Upper lobe of left lung (tissue), 6 donors: ENCODE results near the gene CEACAM20. TPM values are rescaled to one million over a fixed set of nuclear protein-coding genes. Genes with fewer than 3 reads are reported as not detected.
A peak's percentile ranks its signal among the peaks of the same experiment; 100 is the strongest.

Source experiments
- ATAC-seq, 2 donors: fragments of 200-7000 bp; cut with Tn5 transposase; one replicate each; pipeline ENCODE4 v1.9.1; 2022; ENCODE audit warnings: mild to moderate bottlenecking in 2 of 2, moderate library complexity in 2 of 2; ENCODE audit not compliant: low FRiP score in 2 of 2
- DNase-seq, 2 donors: peaks; one replicate each; pipeline ENCODE4 v3.0.0-alpha.2; 2019 to 2020
- H3K27ac ChIP-seq, 4 donors: fragments of 200-600 bp; sonication (generic); one replicate each; pipeline ENCODE4 v1.5.1; 2016 to 2019
- H3K27me3 ChIP-seq, 4 donors: fragments of 200-600 bp; sonication (generic); one replicate each; pipeline ENCODE4 v1.5.1; 2017 to 2019
- H3K36me3 ChIP-seq, 4 donors: fragments of 200-600 bp; sonication (generic); one replicate each; pipeline ENCODE4 v1.5.1; 2016 to 2019
- H3K4me1 ChIP-seq, 4 donors: fragments of 200-600 bp; sonication (generic); one replicate each; pipeline ENCODE4 v1.5.1; 2018 to 2019
- H3K4me3 ChIP-seq, 4 donors: fragments of 200-600 bp; sonication (generic); one replicate each; pipeline ENCODE4 v1.5.1; 2017 to 2019; ENCODE audit warnings: mild to moderate bottlenecking in 2 of 4, moderate library complexity in 1 of 4
- H3K9me3 ChIP-seq, 4 donors: fragments of 200-600 bp; sonication (generic); one replicate each; pipeline ENCODE4 v1.5.1; 2018 to 2019
- CTCF ChIP-seq, 6 experiments: fragments of 450-650 bp in 4 of 6; fragments of 200-600 bp in 2 of 6; sonication (generic) in 2 of 6; IDR thresholded peaks; one replicate each; pipeline ENCODE4 v1.5.1; 2016 to 2019; ENCODE audit warnings: antibody characterized with exemption in 6 of 6
- EP300 ChIP-seq, 4 donors: sonication (generic); formaldehyde crosslinking; IDR thresholded peaks; one replicate each; pipeline ENCODE4 v1.5.1; 2017; ENCODE audit warnings: antibody characterized with exemption in 4 of 4, control low read depth in 2 of 4
- POLR2A ChIP-seq, 4 donors: fragments of 450-650 bp; IDR thresholded peaks; one replicate each; pipeline ENCODE4 v1.5.1; 2016 to 2017; ENCODE audit warnings: antibody characterized with exemption in 4 of 4, mild to moderate bottlenecking in 2 of 4
- POLR2AphosphoS5 ChIP-seq, 2 donors: sonication (generic); formaldehyde crosslinking; IDR thresholded peaks; one replicate each; pipeline ENCODE4 v1.5.1; 2017; ENCODE audit warnings: antibody characterized with exemption in 2 of 2
- WGBS, 2 donors: methylation state at CpG; one replicate each; pipeline ENCODE4 v1.1.5; 2017 to 2018; 5-methylcytosine and 5-hydroxymethylcytosine counted together
- total RNA-seq, 6 donors: library from RNA; depleted of rRNA in 4 of 6; stranded (reverse); fragments of >200 nt in 4 of 6; gene quantifications; one replicate each; pipeline versions ENCODE4 v1.1.0 to v1.2.1, GENCODE V29; 2016 to 2021
- donor health status: DM: no; HTN: no; CAD: no; lungs with moderate emphysema.
- donor health status: DM: no; HTN: yes; CAD: no; lungs with severe emphysema.

Gene CEACAM20
- total RNA-seq: not detected

GRCh38 chr19:44529536-44529935 is at the start of gene CEACAM20:
Gene CEACAM20 (minus strand): TSS chr19:44529675. CDS start chr19:44529509, 166 bp downstream.
- Histone ChIP-seq H3K4me1 (no peaks in the 10 kb centered on the region), H3K9me3 (no peaks in the 10 kb centered on the region), H3K36me3 (no peaks in the 10 kb centered on the region), H3K27me3 (no peaks in the 10 kb centered on the region), H3K27ac (no peak within 1 kb of the TSS), H3K4me3 (no peak within 1 kb of the TSS)
- no peak for TF ChIP-seq EP300 (IDR thresholded peaks at IDR 0.05)
- TF ChIP-seq POLR2AphosphoS5 (IDR thresholded peaks at IDR 0.05): no peak
- TF ChIP-seq POLR2A (IDR thresholded peaks at IDR 0.05): no peak
- TF ChIP-seq CTCF (IDR thresholded peaks at IDR 0.05): no peak
- DNase-seq: no peak
- ATAC-seq: no peak
- WGBS, 2 donors: 63 to 82% methylated on average over 9 of the region's 9 CpGs

- Histone ChIP-seq H3K27ac (no peak overlapping the region), H3K36me3 (no peaks in the 10 kb centered on the region), H3K27me3 (no peaks in the 10 kb centered on the region), H3K4me3 (no peak overlapping the region), H3K9me3 (no peaks in the 10 kb centered on the region), H3K4me1 (no peaks in the 10 kb centered on the region)
- TF ChIP-seq CTCF (IDR thresholded peaks at IDR 0.05): no peak
- TF ChIP-seq POLR2A (IDR thresholded peaks at IDR 0.05): no peak
- TF ChIP-seq EP300 (IDR thresholded peaks at IDR 0.05): no peak
- TF ChIP-seq POLR2AphosphoS5 (IDR thresholded peaks at IDR 0.05): no peak
- 70% methylated on average over 1 of the region's 1 CpG for WGBS, 2 donors
- DNase-seq (no peak), ATAC-seq (no peak)
Observed at GRCh38 chr19:44577566-44577874, 48.0 kb upstream of the CEACAM20 start.

GRCh38 chr19:44576843-44577565 is 47.5 kb upstream of the CEACAM20 start:
- Histone ChIP-seq H3K27ac (no peak overlapping the region), H3K27me3 (no peaks in the 10 kb centered on the region), H3K9me3 (no peaks in the 10 kb centered on the region), H3K36me3 (no peaks in the 10 kb centered on the region), H3K4me3 (no peak overlapping the region), H3K4me1 (no peaks in the 10 kb centered on the region)
- DNase-seq: peak in 1 of 2 donors; percentile 56
- TF ChIP-seq CTCF (IDR thresholded peaks at IDR 0.05): peak; percentile 55 to 71 (median 60)
- no peak for TF ChIP-seq POLR2AphosphoS5 (IDR thresholded peaks at IDR 0.05)
- no peak for TF ChIP-seq EP300 (IDR thresholded peaks at IDR 0.05)
- no peak for TF ChIP-seq POLR2A (IDR thresholded peaks at IDR 0.05)
- ATAC-seq: peak in 1 of 2 donors; percentile 51
- 58 to 67% methylated on average over 8 of the region's 8 CpGs for WGBS, 2 donors

GRCh38 chr19:44575116-44575700 is 45.7 kb upstream of the CEACAM20 start:
- 82 to 83% methylated on average over 10 to 11 of the region's 11 CpGs for WGBS, 2 donors
- Histone ChIP-seq H3K27ac (no peak overlapping the region), H3K9me3 (no peaks in the 10 kb centered on the region), H3K4me3 (no peak overlapping the region), H3K27me3 (no peaks in the 10 kb centered on the region), H3K36me3 (no peaks in the 10 kb centered on the region), H3K4me1 (no peaks in the 10 kb centered on the region)
- ATAC-seq: no peak
- TF ChIP-seq POLR2A (IDR thresholded peaks at IDR 0.05): no peak
- no peak for TF ChIP-seq CTCF (IDR thresholded peaks at IDR 0.05)
- TF ChIP-seq POLR2AphosphoS5 (IDR thresholded peaks at IDR 0.05): no peak
- no peak for TF ChIP-seq EP300 (IDR thresholded peaks at IDR 0.05)
- no peak for DNase-seq
